Measurements from ENCODE around the gene HMCN1.

Gene HMCN1

DNA sequence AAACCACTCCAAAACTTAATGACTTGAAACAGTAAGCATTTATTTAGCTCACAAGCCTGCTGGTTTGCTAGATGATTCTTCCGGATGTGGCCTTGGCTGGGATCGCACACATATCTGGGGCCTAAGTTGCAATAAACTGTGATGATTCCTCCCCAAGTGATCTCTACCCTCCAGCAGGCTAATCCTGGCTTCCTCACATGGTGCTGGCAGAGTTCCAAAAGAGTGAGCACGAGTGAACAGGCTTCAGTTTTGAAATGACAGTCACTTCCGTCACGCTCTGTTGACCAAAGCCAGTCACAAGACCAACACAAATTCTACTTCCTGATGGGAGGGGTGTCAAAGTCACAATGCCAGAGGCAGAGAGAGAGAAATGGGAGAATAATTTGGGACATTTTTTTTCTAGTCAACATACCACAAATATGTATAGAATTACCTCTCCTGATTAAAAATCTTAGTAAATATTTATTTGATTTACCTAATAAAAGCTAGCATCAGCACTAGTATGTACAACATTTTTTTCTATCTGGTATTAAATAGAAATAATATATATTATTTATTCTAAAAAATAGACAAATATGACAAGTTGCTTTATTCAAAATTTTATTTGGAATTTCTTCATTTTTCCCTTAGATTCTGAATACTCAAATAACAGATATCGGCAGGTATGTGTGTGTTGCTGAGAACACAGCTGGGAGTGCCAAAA, 348.2 kb downstream of the HMCN1 start:
- Histone ChIP-seq H3K27me3 (ENCODE audit: control insufficient read depth, insufficient read depth, low read length, poor library complexity, severe bottlenecking) (no peaks in the 10 kb centered on the region), H3K36me3 (ENCODE audit: control insufficient read depth, insufficient read depth, low read length) (no peaks in the 10 kb centered on the region), H3K9me3 (ENCODE audit: control insufficient read depth, low read length) (no peaks in the 10 kb centered on the region), H3K4me3 (ENCODE audit: insufficient read depth, low read depth, low read length) (no peak overlapping the region), H3K4me1 (ENCODE audit: control insufficient read depth, insufficient read depth, low read length) (no peaks in the 10 kb centered on the region), H3K27ac (ENCODE audit: insufficient read depth, low read depth, low read length, poor library complexity, severe bottlenecking) (no peak overlapping the region)
- WGBS, 2 experiments: 81 to 84% methylated on average over 6 of the region's 6 CpGs

DNA sequence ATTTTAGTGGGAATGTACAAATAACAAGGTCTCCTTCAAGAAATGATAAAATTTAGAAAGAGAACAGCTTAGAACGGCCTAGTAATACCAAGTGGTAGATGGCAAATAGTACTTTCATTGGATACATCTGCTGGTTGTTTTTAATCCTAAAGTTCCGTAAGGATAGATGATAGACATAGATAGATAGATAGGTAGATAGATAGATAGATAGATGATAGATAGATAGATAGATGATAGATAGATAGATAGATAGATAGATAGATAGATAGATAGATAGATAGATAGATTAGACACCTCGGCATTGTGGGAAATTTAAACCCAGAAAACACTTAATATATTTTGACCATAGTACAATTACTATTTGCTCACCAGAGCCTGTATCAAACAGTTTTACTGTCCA, 352.4 kb downstream of the HMCN1 start:
- 93 to 96% methylated on average over 2 of the region's 3 CpGs for WGBS, 2 experiments
- H3K36me3 ChIP-seq (ENCODE audit: control insufficient read depth, insufficient read depth, low read length): no peaks in the 10 kb centered on the region
- no peaks in the 10 kb centered on the region for H3K27me3 ChIP-seq (ENCODE audit: control insufficient read depth, insufficient read depth, low read length, poor library complexity, severe bottlenecking)
- no peaks in the 10 kb centered on the region for H3K9me3 ChIP-seq (ENCODE audit: control insufficient read depth, low read length)
- no peak overlapping the region for H3K4me3 ChIP-seq (ENCODE audit: insufficient read depth, low read depth, low read length)
- H3K27ac ChIP-seq (ENCODE audit: insufficient read depth, low read depth, low read length, poor library complexity, severe bottlenecking): no peak overlapping the region
- no peaks in the 10 kb centered on the region for H3K4me1 ChIP-seq (ENCODE audit: control insufficient read depth, insufficient read depth, low read length)

DNA sequence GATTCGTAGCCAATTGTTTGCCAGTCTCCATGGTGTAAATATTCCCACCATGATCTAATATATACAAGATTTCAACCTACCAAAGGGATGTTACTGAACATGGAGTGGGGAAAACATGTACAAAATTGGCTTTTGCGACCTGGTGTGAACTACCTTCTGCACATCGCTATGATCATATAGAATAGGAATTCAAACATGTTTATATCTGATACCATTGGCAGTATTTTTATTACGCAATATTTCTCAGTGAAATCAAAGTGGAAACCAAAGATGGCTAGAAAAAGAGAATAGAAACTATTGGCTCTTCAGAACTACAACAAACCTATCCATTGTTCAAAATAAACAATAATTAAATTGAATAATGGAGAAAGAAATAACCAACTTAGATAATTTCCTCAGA, 355.7 kb downstream of the HMCN1 start:
- no peaks in the 10 kb centered on the region for H3K4me1 ChIP-seq (ENCODE audit: control insufficient read depth, insufficient read depth, low read length)
- H3K36me3 ChIP-seq (ENCODE audit: control insufficient read depth, insufficient read depth, low read length): no peaks in the 10 kb centered on the region
- WGBS, 2 experiments: 100% methylated on average over 3 of the region's 4 CpGs; no CpG with 5 or more reads in 1 of the 2 experiments
- H3K9me3 ChIP-seq (ENCODE audit: control insufficient read depth, low read length): no peaks in the 10 kb centered on the region
- H3K27me3 ChIP-seq (ENCODE audit: control insufficient read depth, insufficient read depth, low read length, poor library complexity, severe bottlenecking): no peaks in the 10 kb centered on the region
- no peak overlapping the region for H3K27ac ChIP-seq (ENCODE audit: insufficient read depth, low read depth, low read length, poor library complexity, severe bottlenecking)
- H3K4me3 ChIP-seq (ENCODE audit: insufficient read depth, low read depth, low read length): no peak overlapping the region

DNA sequence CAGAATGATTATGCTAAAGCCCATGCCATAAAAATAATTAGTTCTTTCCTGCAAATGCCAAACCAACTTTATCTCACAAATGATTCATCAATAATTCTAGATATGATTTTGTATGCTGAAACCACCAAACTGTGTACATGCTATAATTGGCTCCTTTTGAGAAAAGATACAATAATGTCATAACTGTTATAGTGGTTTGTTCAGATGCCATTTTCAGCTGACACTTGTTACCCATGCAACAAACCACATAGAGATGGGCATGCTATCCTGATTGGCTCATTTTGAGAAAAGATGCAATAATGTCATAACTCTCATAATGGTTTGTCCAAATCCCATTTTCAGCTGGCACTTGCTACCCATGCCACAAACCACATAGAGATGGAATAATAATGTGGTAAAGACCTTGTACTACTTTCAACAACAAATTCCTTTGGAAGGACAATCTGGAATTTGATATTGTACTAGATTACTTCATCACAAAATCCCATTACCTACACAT, 357.1 kb downstream of the HMCN1 start:
- Histone ChIP-seq H3K27me3 (ENCODE audit: control insufficient read depth, insufficient read depth, low read length, poor library complexity, severe bottlenecking) (no peaks in the 10 kb centered on the region), H3K27ac (ENCODE audit: insufficient read depth, low read depth, low read length, poor library complexity, severe bottlenecking) (no peak overlapping the region), H3K9me3 (ENCODE audit: control insufficient read depth, low read length) (no peaks in the 10 kb centered on the region), H3K4me3 (ENCODE audit: insufficient read depth, low read depth, low read length) (no peak overlapping the region), H3K4me1 (ENCODE audit: control insufficient read depth, insufficient read depth, low read length) (no peaks in the 10 kb centered on the region), H3K36me3 (ENCODE audit: control insufficient read depth, insufficient read depth, low read length) (no peaks in the 10 kb centered on the region)

DNA sequence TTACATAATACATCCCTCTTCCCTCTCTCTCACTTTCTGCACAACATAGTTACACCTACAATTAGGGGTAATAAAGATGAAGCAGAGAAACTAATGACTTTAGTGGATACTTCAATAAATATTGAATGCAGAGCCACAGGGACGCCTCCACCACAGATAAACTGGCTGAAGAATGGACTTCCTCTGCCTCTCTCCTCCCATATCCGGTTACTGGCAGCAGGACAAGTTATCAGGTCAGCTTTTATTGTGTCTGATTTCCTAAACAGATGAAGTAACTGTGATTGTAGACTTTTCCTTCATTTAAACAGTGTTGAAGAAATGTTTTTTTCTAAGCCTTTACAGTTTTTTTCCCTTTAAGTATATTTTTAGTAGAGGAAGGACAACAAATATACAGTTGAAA, 359.2 kb downstream of the HMCN1 start:
- 76 to 86% methylated on average over 2 of the region's 2 CpGs for WGBS, 2 experiments
- Histone ChIP-seq H3K4me3 (ENCODE audit: insufficient read depth, low read depth, low read length) (no peak overlapping the region), H3K36me3 (ENCODE audit: control insufficient read depth, insufficient read depth, low read length) (no peaks in the 10 kb centered on the region), H3K9me3 (ENCODE audit: control insufficient read depth, low read length) (no peaks in the 10 kb centered on the region), H3K4me1 (ENCODE audit: control insufficient read depth, insufficient read depth, low read length) (no peaks in the 10 kb centered on the region), H3K27ac (ENCODE audit: insufficient read depth, low read depth, low read length, poor library complexity, severe bottlenecking) (no peak overlapping the region), H3K27me3 (ENCODE audit: control insufficient read depth, insufficient read depth, low read length, poor library complexity, severe bottlenecking) (no peaks in the 10 kb centered on the region)

DNA sequence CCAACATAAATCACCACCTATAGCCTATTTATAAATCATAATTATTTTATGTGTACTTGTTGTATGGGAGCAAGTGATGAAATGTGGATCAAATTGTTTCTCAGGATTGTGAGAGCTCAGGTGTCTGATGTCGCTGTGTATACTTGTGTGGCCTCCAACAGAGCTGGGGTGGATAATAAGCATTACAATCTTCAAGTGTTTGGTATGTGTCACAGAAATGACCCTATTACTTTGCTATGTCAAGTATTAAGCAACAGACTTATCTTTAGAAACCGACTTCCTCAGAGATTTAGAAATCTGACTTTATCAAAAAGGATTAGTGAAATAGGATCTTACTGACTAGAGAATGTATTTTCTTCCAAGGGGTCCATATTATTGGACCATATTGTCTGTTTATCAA, 360.0 kb downstream of the HMCN1 start:
- Histone ChIP-seq H3K27me3 (ENCODE audit: control insufficient read depth, insufficient read depth, low read length, poor library complexity, severe bottlenecking) (no peaks in the 10 kb centered on the region), H3K4me3 (ENCODE audit: insufficient read depth, low read depth, low read length) (no peak overlapping the region), H3K27ac (ENCODE audit: insufficient read depth, low read depth, low read length, poor library complexity, severe bottlenecking) (no peak overlapping the region), H3K9me3 (ENCODE audit: control insufficient read depth, low read length) (no peaks in the 10 kb centered on the region), H3K4me1 (ENCODE audit: control insufficient read depth, insufficient read depth, low read length) (peaks cover 4% of the 10 kb centered on the region), H3K36me3 (ENCODE audit: control insufficient read depth, insufficient read depth, low read length) (no peaks in the 10 kb centered on the region)
- 90 to 98% methylated on average over 2 of the region's 2 CpGs for WGBS, 2 experiments

- no peaks in the 10 kb centered on the region for H3K9me3 ChIP-seq (ENCODE audit: control insufficient read depth, low read length)
- H3K4me1 ChIP-seq (ENCODE audit: control insufficient read depth, insufficient read depth, low read length): peaks cover 6% of the 10 kb centered on the region
- 89 to 94% methylated on average over 3 of the region's 4 CpGs for WGBS, 2 experiments
- no peaks in the 10 kb centered on the region for H3K36me3 ChIP-seq (ENCODE audit: control insufficient read depth, insufficient read depth, low read length)
- H3K27ac ChIP-seq (ENCODE audit: insufficient read depth, low read depth, low read length, poor library complexity, severe bottlenecking): no peak overlapping the region
- H3K27me3 ChIP-seq (ENCODE audit: control insufficient read depth, insufficient read depth, low read length, poor library complexity, severe bottlenecking): no peaks in the 10 kb centered on the region
- no peak overlapping the region for H3K4me3 ChIP-seq (ENCODE audit: insufficient read depth, low read depth, low read length)
These were observed 365.3 kb downstream of the HMCN1 start for GRCh38 chr1:186099336-186100104.

- Histone ChIP-seq H3K27ac (ENCODE audit: insufficient read depth, low read depth, low read length, poor library complexity, severe bottlenecking) (no peak overlapping the region), H3K27me3 (ENCODE audit: control insufficient read depth, insufficient read depth, low read length, poor library complexity, severe bottlenecking) (no peaks in the 10 kb centered on the region), H3K36me3 (ENCODE audit: control insufficient read depth, insufficient read depth, low read length) (no peaks in the 10 kb centered on the region), H3K4me3 (ENCODE audit: insufficient read depth, low read depth, low read length) (no peak overlapping the region), H3K4me1 (ENCODE audit: control insufficient read depth, insufficient read depth, low read length) (peaks cover 6% of the 10 kb centered on the region), H3K9me3 (ENCODE audit: control insufficient read depth, low read length) (no peaks in the 10 kb centered on the region)
- 100% methylated on average over 1 of the region's 1 CpG for WGBS, 2 experiments
These were observed 367.9 kb downstream of the HMCN1 start for GRCh38 chr1:186102107-186102506.

- 94 to 100% methylated on average over 2 of the region's 3 CpGs for WGBS, 2 experiments
- Histone ChIP-seq H3K4me1 (ENCODE audit: control insufficient read depth, insufficient read depth, low read length) (peaks cover 6% of the 10 kb centered on the region), H3K36me3 (ENCODE audit: control insufficient read depth, insufficient read depth, low read length) (no peaks in the 10 kb centered on the region), H3K27me3 (ENCODE audit: control insufficient read depth, insufficient read depth, low read length, poor library complexity, severe bottlenecking) (no peaks in the 10 kb centered on the region), H3K9me3 (ENCODE audit: control insufficient read depth, low read length) (no peaks in the 10 kb centered on the region), H3K27ac (ENCODE audit: insufficient read depth, low read depth, low read length, poor library complexity, severe bottlenecking) (no peak overlapping the region), H3K4me3 (ENCODE audit: insufficient read depth, low read depth, low read length) (no peak overlapping the region)
These were observed 368.5 kb downstream of the HMCN1 start for GRCh38 chr1:186102547-186103148.

- no peaks in the 10 kb centered on the region for H3K9me3 ChIP-seq (ENCODE audit: control insufficient read depth, low read length)
- 85 to 92% methylated on average over 1 of the region's 1 CpG for WGBS, 2 experiments
- no peaks in the 10 kb centered on the region for H3K36me3 ChIP-seq (ENCODE audit: control insufficient read depth, insufficient read depth, low read length)
- H3K4me3 ChIP-seq (ENCODE audit: insufficient read depth, low read depth, low read length): no peak overlapping the region
- no peaks in the 10 kb centered on the region for H3K27me3 ChIP-seq (ENCODE audit: control insufficient read depth, insufficient read depth, low read length, poor library complexity, severe bottlenecking)
- H3K4me1 ChIP-seq (ENCODE audit: control insufficient read depth, insufficient read depth, low read length): no peaks in the 10 kb centered on the region
- no peak overlapping the region for H3K27ac ChIP-seq (ENCODE audit: insufficient read depth, low read depth, low read length, poor library complexity, severe bottlenecking)
These were observed 370.3 kb downstream of the HMCN1 start for GRCh38 chr1:186104459-186104858.
